Activated CD4-positive, alpha-beta T cell treated with anti-CD3 and anti-CD28 coated beads, Interleukin-2, amount 10 ng/mL, durations not matched to agents 7 days and 5 days (primary cell): ENCODE results near the gene GJB2. TPM values are rescaled to one million over a fixed set of nuclear protein-coding genes. Genes with fewer than 3 reads are reported as not detected.
"Not testable (repeated sequence)": the region's sequence is repeated elsewhere in the genome, so short reads cannot be mapped to it uniquely, and the experiment has no call there.

Source experiments
- CTCF ChIA-PET: fragments of 350-600 bp; sonication (Branson Sonifier 250); formaldehyde crosslinking; loops from one replicate; lab custom pipeline; 2021; ENCODE audit warnings: antibody characterized with exemption; lab: Charles Lee
- POLR2A ChIA-PET: fragments of 350-600 bp; sonication (Branson Sonifier 250); formaldehyde crosslinking; loops from one replicate; lab custom pipeline; 2021; ENCODE audit warnings: antibody characterized with exemption; lab: Charles Lee
- DNase-seq: peaks from one replicate; pipeline ENCODE4 v3.0.0-alpha.2; 2020
- H3K27ac Mint-ChIP-seq: one replicate; pipeline ENCODE4 v1.8.0; 2021; ENCODE audit warnings: mild to moderate bottlenecking, moderate library complexity, mixed read lengths
- H3K27me3 Mint-ChIP-seq: one replicate; pipeline ENCODE4 v1.8.0; 2021; ENCODE audit warnings: mixed read lengths
- H3K36me3 Mint-ChIP-seq: one replicate; pipeline ENCODE4 v1.8.0; 2021; ENCODE audit warnings: low read depth, mixed read lengths
- H3K4me1 Mint-ChIP-seq: one replicate; pipeline ENCODE4 v1.8.0; 2021; ENCODE audit warnings: mixed read lengths
- H3K4me3 Mint-ChIP-seq: one replicate; pipeline ENCODE4 v1.8.0; 2021; ENCODE audit warnings: mild to moderate bottlenecking, moderate library complexity, mixed read lengths
- H3K9me3 Mint-ChIP-seq: one replicate; pipeline ENCODE4 v1.8.0; 2021; ENCODE audit warnings: mixed read lengths
- total RNA-seq, 2 experiments: library from RNA; stranded (reverse); gene quantifications; one replicate each; pipeline ENCODE4 v1.2.3, GENCODE V29; 2021

Gene GJB2
- total RNA-seq, 2 experiments from 2014 or later = 5.4 to 5.6 TPM

DNA sequence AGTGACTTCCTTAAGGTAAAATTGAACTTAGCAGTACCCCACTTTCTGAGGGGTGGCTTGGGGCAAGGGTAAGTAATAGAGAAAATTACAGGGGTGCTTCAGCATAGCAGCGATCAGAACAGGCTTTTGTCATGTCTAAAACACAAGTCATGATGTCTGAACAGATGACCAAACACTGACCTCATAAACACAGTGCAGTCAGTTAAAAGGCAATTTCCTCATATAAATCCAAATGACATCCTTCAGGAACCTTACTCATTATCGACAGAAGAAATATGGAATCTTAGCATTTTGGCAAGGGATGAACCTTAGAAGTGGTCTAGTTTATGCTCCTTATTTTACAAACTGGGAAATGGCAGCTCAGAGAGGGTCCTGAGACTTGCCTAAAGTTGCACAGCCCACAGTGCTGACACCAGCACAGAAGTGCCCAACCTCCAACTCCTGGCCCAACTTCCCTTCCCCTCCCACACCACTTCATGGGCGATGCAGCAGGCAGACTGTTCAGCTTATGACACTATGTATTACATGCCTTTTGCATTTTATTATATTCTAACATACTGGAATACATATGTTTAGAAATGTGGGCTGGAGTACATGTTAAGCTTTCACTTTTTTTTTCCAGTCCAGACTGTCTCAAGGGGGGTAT is 35.5 kb downstream of the GJB2 start:
- H3K4me1 Mint-ChIP-seq = peaks cover 17% of the 10 kb centered on the region
- CTCF ChIA-PET = interaction anchor here (0.7 kb wide), 2 partner anchors 30 to 39 kb away, joined by 3 read pairs; no protein-coding TSS in a partner anchor
- no peak overlapping the region for H3K4me3 Mint-ChIP-seq
- peaks cover 59% of the 10 kb centered on the region for H3K27me3 Mint-ChIP-seq
- no peak for DNase-seq
- H3K36me3 Mint-ChIP-seq = peaks cover 2% of the 10 kb centered on the region
- H3K27ac Mint-ChIP-seq = no peak overlapping the region
- H3K9me3 Mint-ChIP-seq = no peaks in the 10 kb centered on the region
- POLR2A ChIA-PET = no interaction called here

DNA sequence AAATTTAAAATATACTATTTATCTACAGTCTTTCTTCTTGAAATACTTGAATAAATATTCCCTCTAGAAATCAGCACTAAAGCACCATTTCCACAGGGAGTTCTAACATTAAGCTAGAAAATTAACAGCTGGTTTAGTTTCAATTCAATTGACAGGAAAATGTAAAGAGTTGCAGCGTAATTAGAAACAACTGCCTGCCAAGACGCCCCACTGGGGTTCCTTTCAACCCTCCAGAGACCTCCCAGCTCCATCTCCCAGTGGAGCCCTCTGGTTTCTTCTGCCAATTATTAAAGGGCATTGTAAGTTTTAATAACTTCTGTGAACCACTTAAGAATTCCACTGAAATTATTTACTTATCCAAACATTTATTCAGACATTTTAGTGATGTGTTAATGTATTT is 36.0 kb downstream of the GJB2 start:
- peaks cover 12% of the 10 kb centered on the region for H3K4me1 Mint-ChIP-seq

GRCh38 chr13:20153290-20153689 is 39.4 kb downstream of the GJB2 start:
- CTCF ChIA-PET, DNase-seq, H3K4me1 Mint-ChIP-seq, H3K36me3 Mint-ChIP-seq, H3K4me3 Mint-ChIP-seq, H3K27ac Mint-ChIP-seq, POLR2A ChIA-PET, H3K9me3 Mint-ChIP-seq: not testable (repeated sequence)
- peaks cover 35% of the 10 kb centered on the region for H3K27me3 Mint-ChIP-seq

More for the DNA sequence above, 36.0 kb downstream of the GJB2 start:
- POLR2A ChIA-PET = no interaction called here
- H3K36me3 Mint-ChIP-seq = peaks cover 2% of the 10 kb centered on the region
- no peak for DNase-seq
- no peak overlapping the region for H3K27ac Mint-ChIP-seq
- no peaks in the 10 kb centered on the region for H3K9me3 Mint-ChIP-seq
- no peak overlapping the region for H3K4me3 Mint-ChIP-seq
- CTCF ChIA-PET = interaction anchor here (0.8 kb wide), 1 partner anchor 109 kb away, joined by 3 read pairs; no protein-coding TSS in a partner anchor
- peaks cover 55% of the 10 kb centered on the region for H3K27me3 Mint-ChIP-seq

DNA sequence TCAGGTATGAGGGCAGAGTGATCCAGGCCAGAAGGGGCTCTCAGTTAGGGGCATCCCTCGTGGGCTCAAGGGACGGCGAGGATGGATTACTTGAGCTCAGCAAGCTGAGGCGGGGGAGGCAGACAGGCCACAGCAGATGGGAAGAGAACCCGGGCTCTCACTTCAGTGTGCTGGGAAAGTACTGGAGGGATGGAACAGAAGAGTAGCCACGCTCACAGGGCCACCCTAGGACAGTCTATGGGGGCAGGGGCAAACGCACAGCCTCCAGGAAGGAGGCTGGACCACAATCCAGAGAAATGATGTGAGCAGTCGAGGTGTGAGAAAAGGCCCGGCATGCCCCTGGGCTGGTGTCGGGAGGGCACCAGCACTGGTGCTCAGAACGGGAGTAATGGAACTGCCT is 41.1 kb downstream of the GJB2 start:
- no peak overlapping the region for H3K4me3 Mint-ChIP-seq
- H3K4me1 Mint-ChIP-seq = no peaks in the 10 kb centered on the region
- no peaks in the 10 kb centered on the region for H3K9me3 Mint-ChIP-seq
- H3K27me3 Mint-ChIP-seq = peaks cover 31% of the 10 kb centered on the region
- CTCF ChIA-PET = no interaction called here
- DNase-seq = no peak
- POLR2A ChIA-PET = no interaction called here
- H3K27ac Mint-ChIP-seq = no peak overlapping the region
- no peaks in the 10 kb centered on the region for H3K36me3 Mint-ChIP-seq

DNA sequence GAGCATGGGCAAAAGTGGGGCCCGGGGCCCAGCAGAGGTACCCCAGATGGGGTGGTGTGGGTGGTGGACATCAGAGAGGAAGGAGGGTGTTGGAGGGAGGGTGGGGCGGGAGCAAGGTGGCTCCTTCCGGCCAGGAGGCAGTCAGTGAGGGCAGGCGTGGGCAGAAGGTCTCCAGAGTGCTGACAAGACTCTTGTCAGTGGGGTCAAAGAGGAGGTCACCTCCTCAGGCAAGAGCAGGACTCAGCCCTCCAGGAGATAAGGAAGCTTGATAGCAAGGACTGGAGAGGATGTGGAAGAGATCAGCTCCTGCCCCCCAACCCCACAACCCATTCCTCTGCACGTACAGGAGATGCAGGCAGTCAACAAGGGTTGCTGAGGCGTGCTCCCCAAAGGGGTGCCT is 41.7 kb downstream of the GJB2 start:
- H3K36me3 Mint-ChIP-seq = no peaks in the 10 kb centered on the region
- POLR2A ChIA-PET = no interaction called here
- peaks cover 27% of the 10 kb centered on the region for H3K27me3 Mint-ChIP-seq
- H3K4me1 Mint-ChIP-seq = no peaks in the 10 kb centered on the region
- no peak overlapping the region for H3K27ac Mint-ChIP-seq
- CTCF ChIA-PET = no interaction called here
- no peak for DNase-seq
- H3K9me3 Mint-ChIP-seq = no peaks in the 10 kb centered on the region
- H3K4me3 Mint-ChIP-seq = no peak overlapping the region

DNA sequence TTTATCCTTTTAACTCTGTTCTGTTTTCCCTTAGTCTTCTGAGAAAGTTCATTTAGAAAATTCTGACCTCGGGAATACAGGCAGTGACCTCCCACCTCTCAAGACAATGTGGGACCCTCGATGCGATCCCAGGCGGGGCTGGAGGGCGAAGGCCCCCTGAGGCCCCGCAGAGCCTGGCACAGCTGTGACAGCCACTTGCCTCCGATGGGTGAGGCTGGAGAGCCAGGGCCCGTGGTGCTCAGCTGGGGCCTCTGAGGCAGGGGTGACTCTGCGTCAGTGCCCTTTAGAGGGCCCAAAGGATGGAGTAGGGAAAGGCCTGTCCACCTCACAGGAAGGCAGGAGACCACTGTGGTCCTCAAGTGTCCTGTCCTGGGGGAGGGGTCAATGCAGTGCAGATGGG is 42.2 kb downstream of the GJB2 start:
- Mint-ChIP-seq H3K4me3 (no peak overlapping the region), H3K4me1 (no peaks in the 10 kb centered on the region), H3K36me3 (no peaks in the 10 kb centered on the region), H3K9me3 (no peaks in the 10 kb centered on the region), H3K27me3 (peaks cover 25% of the 10 kb centered on the region), H3K27ac (no peak overlapping the region)
- DNase-seq = no peak
- POLR2A ChIA-PET = no interaction called here
- CTCF ChIA-PET = no interaction called here

DNA sequence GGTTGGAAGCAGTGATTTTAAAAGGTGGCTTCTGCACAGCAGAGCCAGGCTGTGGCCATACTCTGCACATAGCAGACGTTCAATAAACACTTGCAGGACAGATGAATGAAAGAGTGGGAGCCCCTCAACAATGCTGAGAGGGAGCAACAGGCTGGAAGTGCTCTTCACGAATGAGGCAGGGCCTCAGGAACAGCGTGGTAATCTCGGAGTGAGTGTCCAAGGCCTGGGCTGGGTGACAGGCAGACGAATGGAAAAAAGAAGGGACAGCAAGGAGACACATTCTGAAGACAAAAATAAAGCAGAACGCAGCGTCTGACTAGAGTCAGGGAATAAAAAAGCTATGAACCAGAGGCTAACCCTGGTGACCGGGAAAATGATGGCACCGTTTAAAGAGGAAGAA is 43.0 kb downstream of the GJB2 start:
- Mint-ChIP-seq H3K27me3 (peaks cover 21% of the 10 kb centered on the region), H3K27ac (no peak overlapping the region)
- CTCF ChIA-PET = no interaction called here

DNA sequence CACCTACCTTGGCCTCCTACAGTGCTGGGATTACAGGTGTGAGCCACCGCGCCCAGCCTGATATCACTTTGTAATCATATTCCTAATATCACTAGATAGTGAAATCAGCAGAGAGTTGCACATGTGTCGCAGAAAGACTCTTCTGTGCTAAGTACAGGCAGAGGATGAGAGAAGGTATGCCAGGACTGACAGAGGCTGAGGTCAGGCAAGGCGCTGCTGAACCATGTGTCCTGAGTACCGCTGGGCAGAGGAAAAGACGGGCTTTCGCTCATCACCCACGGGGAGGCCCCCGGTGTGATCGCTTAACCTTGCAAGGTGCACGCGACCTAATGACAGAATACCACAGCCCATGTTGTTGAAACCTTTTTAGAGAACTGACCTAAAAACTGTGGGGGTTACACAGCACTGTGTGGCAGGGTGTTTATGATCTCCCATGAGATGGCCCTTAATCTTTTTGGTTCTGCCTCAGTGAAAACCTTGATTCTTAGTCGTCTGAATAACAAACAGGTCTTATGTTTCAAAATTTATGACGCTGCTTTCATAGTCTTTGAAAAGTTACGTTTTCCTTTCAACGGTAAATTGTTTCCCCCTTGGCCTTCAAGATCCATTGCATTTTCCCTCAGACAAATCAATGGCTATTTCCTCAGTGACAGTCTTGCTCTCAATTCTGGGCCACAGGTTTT is 44.1 kb downstream of the GJB2 start:
- Mint-ChIP-seq H3K9me3 (no peaks in the 10 kb centered on the region), H3K4me3 (no peak overlapping the region), H3K27me3 (peaks cover 19% of the 10 kb centered on the region), H3K27ac (no peak overlapping the region), H3K4me1 (no peaks in the 10 kb centered on the region), H3K36me3 (peaks cover under 1% of the 10 kb centered on the region)
- no peak for DNase-seq
- CTCF ChIA-PET = interaction anchor here (0.6 kb wide), 1 partner anchor 122 kb away, joined by 3 read pairs; no protein-coding TSS in a partner anchor
- POLR2A ChIA-PET = no interaction called here

More for the DNA sequence above, 43.0 kb downstream of the GJB2 start:
- Mint-ChIP-seq H3K9me3 (no peaks in the 10 kb centered on the region), H3K4me3 (no peak overlapping the region), H3K4me1 (no peaks in the 10 kb centered on the region), H3K36me3 (no peaks in the 10 kb centered on the region)
- DNase-seq = no peak
- POLR2A ChIA-PET = no interaction called here

DNA sequence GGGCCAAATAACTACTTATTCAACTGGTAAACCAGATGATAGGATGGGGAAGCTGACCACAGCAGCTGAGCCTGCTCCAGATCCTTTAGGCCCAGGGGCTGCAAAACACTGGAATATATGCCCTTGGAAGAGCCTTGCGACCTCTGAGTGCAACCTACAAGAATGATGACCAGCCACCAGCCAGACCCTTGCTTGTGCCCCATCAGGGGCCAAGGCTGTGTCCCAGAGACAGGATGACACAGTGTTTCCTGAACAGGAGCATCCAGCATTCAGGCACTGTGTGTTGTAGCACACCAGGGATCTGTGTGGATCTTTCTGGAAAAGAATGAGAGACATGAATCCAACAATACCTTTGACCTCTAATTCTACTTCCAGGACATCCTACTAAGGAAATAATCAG is 46.4 kb downstream of the GJB2 start:
- CTCF ChIA-PET = interaction anchor here (1.1 kb wide), 1 partner anchor 14 kb away, joined by 3 read pairs; the partner anchor contains the start of gene GJA3
- Mint-ChIP-seq H3K27ac (no peak overlapping the region), H3K4me3 (no peak overlapping the region), H3K36me3 (peaks cover 1% of the 10 kb centered on the region), H3K4me1 (peaks cover 2% of the 10 kb centered on the region), H3K9me3 (no peaks in the 10 kb centered on the region), H3K27me3 (peaks cover 32% of the 10 kb centered on the region)
- POLR2A ChIA-PET = no interaction called here
- DNase-seq = no peak

DNA sequence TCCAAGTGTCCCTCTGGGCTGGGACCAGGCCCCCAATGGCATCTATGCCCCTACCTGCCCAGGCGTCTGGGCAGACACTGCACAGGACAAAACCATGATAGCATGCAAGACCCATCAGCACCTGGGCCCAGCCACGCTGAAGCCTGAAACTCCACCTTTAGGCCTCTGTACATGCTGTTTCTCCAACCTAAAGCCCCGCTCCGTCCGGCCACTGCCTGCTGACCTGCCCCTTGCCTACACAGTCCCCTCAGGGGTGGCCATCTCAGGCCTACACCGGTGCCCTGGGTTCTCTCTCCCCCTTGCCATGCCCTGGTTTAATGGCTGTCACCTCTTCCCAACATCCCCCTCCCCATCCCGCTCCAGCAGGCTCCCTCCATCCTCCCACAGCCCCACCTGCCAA is 47.2 kb downstream of the GJB2 start:
- DNase-seq = no peak
- no peak overlapping the region for H3K27ac Mint-ChIP-seq
- POLR2A ChIA-PET = no interaction called here
- H3K9me3 Mint-ChIP-seq = no peaks in the 10 kb centered on the region
- no peak overlapping the region for H3K4me3 Mint-ChIP-seq
- peaks cover 3% of the 10 kb centered on the region for H3K4me1 Mint-ChIP-seq
- peaks cover 40% of the 10 kb centered on the region for H3K27me3 Mint-ChIP-seq
- H3K36me3 Mint-ChIP-seq = peaks cover 1% of the 10 kb centered on the region
- CTCF ChIA-PET = no interaction called here

GRCh38 chr13:20144141-20144850 is 48.4 kb downstream of the GJB2 start:
- Mint-ChIP-seq H3K4me1 (peaks cover 3% of the 10 kb centered on the region), H3K36me3 (peaks cover 1% of the 10 kb centered on the region), H3K27ac (no peak overlapping the region), H3K27me3 (peaks cover 52% of the 10 kb centered on the region), H3K4me3 (no peak overlapping the region), H3K9me3 (no peaks in the 10 kb centered on the region)
- POLR2A ChIA-PET = no interaction called here
- CTCF ChIA-PET = interaction anchor here (0.6 kb wide), 1 partner anchor 489 kb away, joined by 9 read pairs; no protein-coding TSS in a partner anchor
- DNase-seq = no peak

DNA sequence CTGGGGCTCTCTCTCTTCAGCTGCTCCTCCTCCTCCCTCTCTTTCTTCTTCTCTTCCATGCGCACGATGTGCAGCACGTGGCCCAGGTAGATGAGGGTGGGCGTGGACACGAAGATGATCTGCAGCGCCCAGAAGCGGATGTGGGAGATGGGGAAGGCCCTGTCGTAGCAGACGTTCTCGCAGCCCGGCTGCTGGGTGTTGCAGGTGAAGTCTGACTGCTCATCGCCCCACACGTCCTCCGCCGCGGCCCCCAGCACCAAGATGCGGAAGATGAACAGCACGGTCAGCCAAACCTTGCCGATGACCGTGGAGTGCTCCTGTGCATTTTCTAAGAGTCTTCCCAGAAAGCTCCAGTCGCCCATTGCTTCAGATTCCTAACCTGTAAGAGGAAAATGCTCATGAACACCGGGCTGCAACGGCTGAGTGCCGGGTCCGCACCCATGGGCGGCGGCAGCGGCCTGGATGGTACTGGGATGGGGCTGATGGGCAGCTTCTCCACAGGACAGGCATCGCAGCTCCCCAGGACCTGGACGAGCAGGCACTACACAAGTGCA is 49.7 kb downstream of the GJB2 start:
- H3K9me3 Mint-ChIP-seq = no peaks in the 10 kb centered on the region
- no peak for DNase-seq
- peaks cover 3% of the 10 kb centered on the region for H3K4me1 Mint-ChIP-seq
- no peak overlapping the region for H3K27ac Mint-ChIP-seq
- H3K27me3 Mint-ChIP-seq = peaks cover 59% of the 10 kb centered on the region
- ChIA-PET POLR2A (no interaction called here), CTCF (interaction anchor here (1.0 kb wide), 1 partner anchor 11 kb away, joined by 5 read pairs; no protein-coding TSS in a partner anchor)
- peaks cover 1% of the 10 kb centered on the region for H3K36me3 Mint-ChIP-seq
- no peak overlapping the region for H3K4me3 Mint-ChIP-seq
